ENCODE results near the gene ZNF569.

Gene ZNF569

GRCh38 chr19:37472165-37472564 is 4.9 kb upstream of the ZNF569 start:
- TF ChIP-seq SIN3A (IDR thresholded peaks at IDR 0.05; ENCODE audit: borderline replicate concordance, insufficient read depth, low read length) (no peak), FOXP2 (optimal IDR thresholded peaks at IDR 0.05; ENCODE audit: borderline replicate concordance, extremely low read depth, extremely low read length, insufficient read depth) (no peak), TAF1 (IDR thresholded peaks at IDR 0.05; ENCODE audit: borderline replicate concordance, insufficient read depth, low read length) (no peak), POLR2AphosphoS5 (IDR thresholded peaks at IDR 0.05; ENCODE audit: low read depth, low read length) (no peak)
- TF ChIP-seq, protein P1, sequence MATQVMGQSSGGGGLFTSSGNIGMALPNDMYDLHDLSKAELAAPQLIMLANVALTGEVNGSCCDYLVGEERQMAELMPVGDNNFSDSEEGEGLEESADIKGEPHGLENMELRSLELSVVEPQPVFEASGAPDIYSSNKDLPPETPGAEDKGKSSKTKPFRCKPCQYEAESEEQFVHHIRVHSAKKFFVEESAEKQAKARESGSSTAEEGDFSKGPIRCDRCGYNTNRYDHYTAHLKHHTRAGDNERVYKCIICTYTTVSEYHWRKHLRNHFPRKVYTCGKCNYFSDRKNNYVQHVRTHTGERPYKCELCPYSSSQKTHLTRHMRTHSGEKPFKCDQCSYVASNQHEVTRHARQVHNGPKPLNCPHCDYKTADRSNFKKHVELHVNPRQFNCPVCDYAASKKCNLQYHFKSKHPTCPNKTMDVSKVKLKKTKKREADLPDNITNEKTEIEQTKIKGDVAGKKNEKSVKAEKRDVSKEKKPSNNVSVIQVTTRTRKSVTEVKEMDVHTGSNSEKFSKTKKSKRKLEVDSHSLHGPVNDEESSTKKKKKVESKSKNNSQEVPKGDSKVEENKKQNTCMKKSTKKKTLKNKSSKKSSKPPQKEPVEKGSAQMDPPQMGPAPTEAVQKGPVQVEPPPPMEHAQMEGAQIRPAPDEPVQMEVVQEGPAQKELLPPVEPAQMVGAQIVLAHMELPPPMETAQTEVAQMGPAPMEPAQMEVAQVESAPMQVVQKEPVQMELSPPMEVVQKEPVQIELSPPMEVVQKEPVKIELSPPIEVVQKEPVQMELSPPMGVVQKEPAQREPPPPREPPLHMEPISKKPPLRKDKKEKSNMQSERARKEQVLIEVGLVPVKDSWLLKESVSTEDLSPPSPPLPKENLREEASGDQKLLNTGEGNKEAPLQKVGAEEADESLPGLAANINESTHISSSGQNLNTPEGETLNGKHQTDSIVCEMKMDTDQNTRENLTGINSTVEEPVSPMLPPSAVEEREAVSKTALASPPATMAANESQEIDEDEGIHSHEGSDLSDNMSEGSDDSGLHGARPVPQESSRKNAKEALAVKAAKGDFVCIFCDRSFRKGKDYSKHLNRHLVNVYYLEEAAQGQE (IDR thresholded peaks at IDR 0.05; ENCODE audit: insufficient read depth in 1 of 2, low read depth in 2 of 2, low read length in 2 of 2): no peak

DNA sequence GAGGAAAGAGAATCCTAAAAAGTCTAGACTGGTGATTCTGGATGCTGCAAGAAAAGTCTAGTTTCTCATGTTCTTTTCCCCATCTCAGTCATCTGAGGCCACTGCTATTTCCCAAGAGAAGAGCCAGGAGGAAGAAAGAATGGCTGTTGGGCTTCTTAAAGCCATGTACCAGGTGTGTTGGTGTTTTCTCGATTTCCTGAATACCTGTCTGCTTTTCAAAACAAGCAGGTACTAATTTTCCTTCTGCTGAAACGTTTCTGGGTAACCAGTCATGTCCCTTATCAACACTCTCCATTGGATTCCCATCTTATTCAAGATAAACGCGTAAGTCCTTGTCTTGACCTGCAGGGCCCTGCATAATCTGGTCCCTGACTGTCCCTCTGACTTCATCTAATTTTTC is 3.0 kb upstream of the ZNF569 start:
- no peak for TF ChIP-seq FOXP2 (optimal IDR thresholded peaks at IDR 0.05; ENCODE audit: borderline replicate concordance, extremely low read depth, extremely low read length, insufficient read depth)
- TF ChIP-seq TAF1 (IDR thresholded peaks at IDR 0.05; ENCODE audit: borderline replicate concordance, insufficient read depth, low read length): no peak
- TF ChIP-seq POLR2AphosphoS5 (IDR thresholded peaks at IDR 0.05; ENCODE audit: low read depth, low read length): no peak
- TF ChIP-seq SIN3A (IDR thresholded peaks at IDR 0.05; ENCODE audit: borderline replicate concordance, insufficient read depth, low read length): no peak
- TF ChIP-seq, protein P1 (IDR thresholded peaks at IDR 0.05; ENCODE audit: insufficient read depth in 1 of 2, low read depth in 2 of 2, low read length in 2 of 2): no peak

GRCh38 chr19:37468961-37469777 is 1.9 kb upstream of the ZNF569 start, which contains the start of gene ZNF570:
Gene ZNF570 (plus strand): TSS chr19:37469356. CDS start chr19:37470355, 999 bp downstream.
- TF ChIP-seq FOXP2 (optimal IDR thresholded peaks at IDR 0.05; ENCODE audit: borderline replicate concordance, extremely low read depth, extremely low read length, insufficient read depth): no peak
- TF ChIP-seq TAF1 (IDR thresholded peaks at IDR 0.05; ENCODE audit: borderline replicate concordance, insufficient read depth, low read length): 0 out of 2 replicates have a peak, but pooled peaks have one; percentile 23
- peak; percentile 76 for TF ChIP-seq POLR2AphosphoS5 (IDR thresholded peaks at IDR 0.05; ENCODE audit: low read depth, low read length)

GRCh38 chr19:37467608-37468090 is 405 bp upstream of the ZNF569 start:
- TF ChIP-seq, protein P1 (IDR thresholded peaks at IDR 0.05; ENCODE audit: insufficient read depth in 1 of 2, low read depth in 2 of 2, low read length in 2 of 2): no peak

DNA sequence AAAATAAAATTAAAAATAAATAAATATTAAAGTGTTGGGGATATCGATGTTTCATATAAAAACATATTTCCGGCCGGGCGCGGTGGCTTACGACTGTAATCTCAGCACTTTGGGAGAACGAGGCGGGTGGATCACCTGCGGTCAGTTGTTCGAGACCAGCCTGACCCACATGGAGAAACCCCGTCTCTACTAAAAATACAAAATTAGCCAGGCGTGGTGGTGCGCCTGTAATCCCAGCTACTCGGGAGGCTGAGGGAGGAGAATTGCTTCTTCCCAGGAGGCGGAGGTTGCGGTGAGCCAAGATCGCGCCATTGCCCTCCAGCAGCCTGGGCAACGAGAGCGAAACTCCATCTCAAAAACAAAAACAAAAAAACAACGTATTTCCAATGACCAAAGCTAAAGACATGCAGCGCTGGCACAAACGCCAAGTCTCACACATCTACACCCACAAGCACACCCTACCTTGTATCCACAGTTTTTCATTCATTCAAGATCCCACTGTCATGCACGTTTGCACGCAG is 907 bp downstream of the ZNF569 start:
- TF ChIP-seq POLR2AphosphoS5 (IDR thresholded peaks at IDR 0.05; ENCODE audit: low read depth, low read length): no peak
- TF ChIP-seq FOXP2 (optimal IDR thresholded peaks at IDR 0.05; ENCODE audit: borderline replicate concordance, extremely low read depth, extremely low read length, insufficient read depth): no peak
- TF ChIP-seq SIN3A (IDR thresholded peaks at IDR 0.05; ENCODE audit: borderline replicate concordance, insufficient read depth, low read length): no peak
- TF ChIP-seq, protein P1 (IDR thresholded peaks at IDR 0.05; ENCODE audit: insufficient read depth in 1 of 2, low read depth in 2 of 2, low read length in 2 of 2): no peak
- no peak for TF ChIP-seq TAF1 (IDR thresholded peaks at IDR 0.05; ENCODE audit: borderline replicate concordance, insufficient read depth, low read length)
